Stimulated activated CD4-positive, alpha-beta T cell treated with anti-CD3 and anti-CD28 coated beads, TNF-alpha, amount 100 ng/mL, for 48 hours (primary cell): Measurements from ENCODE around the gene RIN1.
"Not testable (repeated sequence)": the region's sequence is repeated elsewhere in the genome, so short reads cannot be mapped to it uniquely, and the experiment has no call there.

Experiments
- DNase-seq, 3 donors: peaks; one replicate each; pipeline ENCODE4 v3.0.0-alpha.2; 2020; ENCODE audit warnings: low read depth in 3 of 3

RIN1 gene

GRCh38 chr11:66359662-66360087 lies 23.4 kb upstream of the RIN1 start:
- no peak for DNase-seq

- DNase-seq: not testable (repeated sequence)
Observed at GRCh38 chr11:66350560-66351235, 14.5 kb upstream of the RIN1 start.

GRCh38 chr11:66349084-66349386 lies 12.8 kb upstream of the RIN1 start:
- no peak for DNase-seq

- peak; percentile 66 to 86 (median 80) for DNase-seq
Observed at GRCh38 chr11:66347425-66348276, 11.4 kb upstream of the RIN1 start, which contains the start of gene B4GAT1. Gene B4GAT1 (minus strand): TSS chr11:66347629. CDS start chr11:66347545, 84 bp downstream.

DNA sequence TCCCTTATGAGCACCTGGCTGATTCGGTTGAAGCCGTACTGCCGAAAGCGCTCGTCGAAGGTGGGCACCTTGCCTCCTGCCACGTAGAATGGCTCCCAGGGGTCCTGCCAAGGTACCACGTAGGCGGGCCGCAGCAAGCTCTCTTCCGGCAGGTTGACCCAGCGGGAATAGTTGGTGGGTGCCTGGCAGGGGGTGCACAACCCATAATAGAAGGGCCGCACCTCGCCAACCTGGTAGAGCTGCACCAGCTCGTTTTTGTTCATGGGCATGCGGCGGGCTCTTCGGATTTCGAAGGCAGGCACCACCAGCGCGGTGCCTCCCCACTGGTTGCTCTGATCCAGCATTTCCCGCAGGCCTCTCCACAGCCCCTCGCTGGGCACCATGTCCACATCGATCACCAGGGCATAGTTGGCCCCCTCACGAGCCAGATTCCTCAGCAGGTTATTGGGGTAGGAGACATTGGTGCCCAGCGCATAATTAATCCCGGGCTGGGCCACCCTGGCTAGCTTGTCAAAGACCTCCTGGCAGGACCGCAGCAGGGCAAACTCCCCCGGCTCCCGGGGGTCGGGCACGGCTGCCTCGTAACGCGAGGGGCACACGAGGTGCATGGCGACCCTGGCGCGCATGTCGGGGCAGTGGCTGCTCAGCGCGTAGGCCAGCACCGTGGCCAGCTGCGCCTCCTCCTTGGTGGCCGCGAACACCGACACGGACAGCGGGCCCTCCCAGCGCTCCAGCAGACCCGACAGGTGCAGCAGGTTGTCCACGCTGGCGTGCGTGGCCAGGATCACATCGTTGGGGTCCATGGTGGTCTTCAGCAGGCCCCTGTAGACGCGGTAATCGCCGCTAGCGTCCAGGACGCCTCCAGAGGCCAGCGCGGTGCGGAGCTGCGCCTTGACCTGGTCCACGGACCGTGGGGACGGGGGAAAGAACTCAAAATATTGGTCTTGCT lies 10.5 kb upstream of the RIN1 start:
- no peak for DNase-seq

DNA sequence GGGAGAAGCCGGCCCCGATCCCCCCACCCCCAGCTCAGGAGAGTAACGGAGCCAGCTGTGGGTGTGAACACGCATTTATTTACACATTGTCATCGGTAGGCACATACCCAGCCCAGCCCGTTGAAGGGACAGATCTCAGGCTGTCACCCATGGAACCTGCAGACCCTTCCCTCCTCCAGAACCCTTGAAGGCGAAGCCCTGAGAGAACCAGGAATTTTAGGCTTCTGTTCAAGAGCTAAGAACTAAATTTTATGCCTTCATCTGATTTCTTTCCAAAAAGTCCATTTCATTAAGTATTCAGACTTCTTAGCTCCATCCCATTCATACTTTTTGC lies 9.0 kb upstream of the RIN1 start:
- no peak for DNase-seq

DNA sequence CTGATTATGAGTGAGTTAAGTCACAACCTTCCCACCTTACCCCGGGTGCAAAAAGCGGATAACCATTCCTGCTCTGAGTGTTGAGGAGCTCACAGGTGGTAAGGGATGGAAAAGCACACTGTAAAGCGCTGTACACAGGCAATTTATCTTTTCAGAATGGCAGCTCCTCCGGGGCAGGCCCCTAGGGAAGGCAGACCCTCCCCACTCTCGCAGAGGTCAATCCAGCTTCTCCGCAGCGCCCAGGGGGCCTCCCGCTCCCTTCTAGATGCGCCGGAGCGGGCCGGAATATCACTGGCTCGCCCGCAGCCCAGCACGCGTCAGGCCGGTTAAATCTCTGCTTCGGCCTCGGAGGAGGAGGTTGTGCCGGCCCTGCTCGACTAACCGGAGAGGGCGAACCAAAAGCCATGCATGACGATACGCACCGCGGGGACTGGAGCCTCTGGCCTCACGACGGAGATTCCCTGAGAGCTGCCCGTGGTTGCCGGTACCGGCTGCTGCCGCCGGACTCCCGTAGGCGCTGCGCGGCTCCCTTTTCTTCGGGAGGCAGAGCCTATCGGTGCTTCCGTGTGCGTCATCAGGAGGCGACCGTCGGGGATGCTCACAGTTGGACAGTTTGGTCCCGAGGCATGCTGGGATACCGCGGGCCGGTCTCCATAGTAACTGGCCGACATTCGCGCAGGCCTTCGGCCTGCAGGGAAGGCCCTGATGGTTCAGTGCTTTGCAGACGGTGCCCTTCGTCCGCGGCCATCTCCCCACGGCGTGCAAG lies 8.5 kb upstream of the RIN1 start, which contains the start of gene BRMS1:
TSS of gene BRMS1 (minus strand) at position 555 of the 766 bp plus-strand sequence. CDS start 2,870 bp downstream, outside the sequence.
- peak; percentile 92 to 97 (median 94) for DNase-seq

DNA sequence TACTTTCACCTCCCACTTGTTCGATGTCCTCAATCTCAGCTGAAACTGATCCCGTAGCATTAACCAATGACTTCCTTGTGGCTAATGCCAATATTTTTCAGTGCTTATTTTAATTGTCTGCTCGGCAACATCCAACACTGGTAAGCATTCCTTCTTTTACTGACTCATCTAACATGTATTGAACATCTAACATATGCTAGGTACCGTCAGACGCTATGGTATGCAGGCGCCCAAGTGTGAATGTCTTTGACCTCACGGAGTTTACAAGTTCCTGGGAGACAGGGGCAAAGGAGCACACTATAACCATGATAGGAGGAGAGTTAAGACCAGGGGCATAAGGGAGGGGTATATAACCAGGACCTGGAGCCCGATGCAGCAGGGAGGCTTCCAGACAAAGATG lies 6.9 kb upstream of the RIN1 start:
- no peak for DNase-seq

GRCh38 chr11:66341502-66342126 lies 5.4 kb upstream of the RIN1 start:
- DNase-seq: no peak

DNA sequence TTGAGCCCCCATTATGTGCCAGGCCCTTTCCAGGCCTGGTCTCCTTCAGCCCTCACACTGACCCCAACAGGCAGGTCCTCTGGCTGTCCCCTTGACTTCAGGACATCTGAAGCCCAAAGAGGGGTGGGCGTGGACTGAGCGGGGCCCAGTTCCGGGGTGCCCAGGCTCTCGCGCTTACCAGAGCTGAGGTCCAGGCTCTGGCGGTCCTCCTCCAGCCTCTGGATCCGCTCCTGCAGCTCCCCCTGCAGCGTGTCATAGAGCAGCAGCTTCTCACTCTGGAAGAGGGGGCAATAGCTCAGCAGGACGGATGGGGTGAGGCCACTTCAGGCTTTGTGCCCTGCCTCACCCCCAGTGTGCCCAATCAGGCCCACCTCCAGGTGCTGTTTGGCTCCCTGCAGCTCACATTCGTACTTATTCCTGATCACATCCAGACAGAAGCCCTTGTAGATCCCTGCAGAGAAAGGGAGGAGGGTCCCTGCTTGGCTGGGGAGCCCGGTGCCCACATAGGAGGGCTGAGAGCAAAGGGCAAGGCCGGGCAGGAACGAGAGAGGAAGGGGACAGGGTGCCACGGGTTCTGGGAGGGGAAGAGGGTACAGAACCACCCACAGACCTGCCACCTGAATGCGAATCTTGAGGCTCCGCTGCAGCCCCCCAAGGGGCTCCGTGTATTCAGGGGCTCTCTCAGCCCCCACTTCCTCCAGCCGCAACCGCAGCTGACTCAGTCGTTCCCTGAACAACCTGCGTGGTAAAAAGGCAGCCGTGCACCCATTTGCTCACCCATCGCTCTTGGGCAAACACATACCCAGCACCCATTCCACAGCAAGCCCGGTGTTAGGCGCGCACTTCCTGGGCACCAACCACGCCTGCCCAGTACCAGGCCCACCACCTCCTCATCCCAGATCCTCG lies 4.6 kb upstream of the RIN1 start:
- DNase-seq: no peak

DNA sequence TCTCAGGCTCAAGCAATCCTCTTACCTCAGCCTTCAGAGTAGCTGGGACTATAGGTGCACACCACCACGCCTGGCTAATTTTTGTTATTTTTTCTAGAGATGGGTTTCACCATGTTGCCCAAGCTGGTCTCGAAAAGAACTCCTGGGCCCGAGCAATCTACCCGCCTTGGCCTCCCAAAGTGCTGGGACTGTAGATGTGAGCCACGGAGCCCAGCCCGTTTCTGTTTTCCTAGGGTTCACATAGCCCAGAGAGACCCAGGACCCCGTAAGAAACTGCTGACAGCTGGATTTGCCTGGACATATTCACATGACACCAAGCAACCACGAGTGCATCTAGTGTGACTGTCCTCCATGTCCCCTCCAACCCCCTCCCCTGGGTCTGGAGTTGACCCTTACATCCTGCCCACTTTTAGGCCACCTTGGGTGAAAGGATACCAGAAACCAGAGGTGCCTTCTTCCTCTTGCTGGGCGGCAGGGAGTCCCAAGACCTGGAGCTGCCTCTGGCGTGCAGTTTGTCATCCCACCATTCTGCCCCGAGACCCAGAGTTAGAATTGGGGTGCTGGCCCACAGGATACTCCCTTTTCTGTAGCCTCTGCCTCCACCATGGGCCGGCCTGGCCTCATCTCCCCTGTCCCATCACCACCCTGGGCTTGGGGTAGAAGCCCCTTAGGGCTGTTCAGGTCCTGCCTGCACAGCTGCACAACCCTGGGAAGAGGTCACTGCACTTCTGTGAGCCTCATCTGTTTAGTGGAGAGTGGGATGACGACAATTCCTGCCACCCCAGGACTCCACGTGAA lies 3.7 kb upstream of the RIN1 start:
- DNase-seq: no peak

DNA sequence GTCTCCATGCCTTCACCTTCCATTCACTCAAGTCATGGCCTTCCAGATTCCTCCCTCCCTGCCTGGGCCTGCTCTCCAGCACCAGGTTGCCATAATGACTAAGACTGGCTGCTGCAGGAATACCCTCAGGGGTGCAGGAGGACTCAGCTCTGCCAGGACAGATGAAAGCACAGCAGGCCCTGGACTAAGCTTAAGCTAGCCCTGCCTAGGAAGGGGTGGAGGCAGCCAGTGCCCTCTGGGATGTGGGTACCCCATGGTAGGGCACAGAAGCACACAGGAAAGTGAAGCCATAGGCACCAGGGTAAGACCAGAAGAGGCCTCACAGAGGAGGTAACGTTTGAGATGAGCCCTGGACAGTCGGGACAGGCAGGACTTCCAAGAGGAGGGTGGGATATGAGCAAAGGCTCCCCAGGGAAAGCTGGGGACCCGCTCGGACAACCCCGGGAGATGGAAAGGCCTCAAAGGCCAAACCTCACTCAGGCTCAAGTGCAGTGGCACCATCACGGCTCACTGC lies 3.0 kb upstream of the RIN1 start:
- DNase-seq: no peak

- DNase-seq: no peak
Observed at GRCh38 chr11:66338276-66339161, 2.3 kb upstream of the RIN1 start.

DNA sequence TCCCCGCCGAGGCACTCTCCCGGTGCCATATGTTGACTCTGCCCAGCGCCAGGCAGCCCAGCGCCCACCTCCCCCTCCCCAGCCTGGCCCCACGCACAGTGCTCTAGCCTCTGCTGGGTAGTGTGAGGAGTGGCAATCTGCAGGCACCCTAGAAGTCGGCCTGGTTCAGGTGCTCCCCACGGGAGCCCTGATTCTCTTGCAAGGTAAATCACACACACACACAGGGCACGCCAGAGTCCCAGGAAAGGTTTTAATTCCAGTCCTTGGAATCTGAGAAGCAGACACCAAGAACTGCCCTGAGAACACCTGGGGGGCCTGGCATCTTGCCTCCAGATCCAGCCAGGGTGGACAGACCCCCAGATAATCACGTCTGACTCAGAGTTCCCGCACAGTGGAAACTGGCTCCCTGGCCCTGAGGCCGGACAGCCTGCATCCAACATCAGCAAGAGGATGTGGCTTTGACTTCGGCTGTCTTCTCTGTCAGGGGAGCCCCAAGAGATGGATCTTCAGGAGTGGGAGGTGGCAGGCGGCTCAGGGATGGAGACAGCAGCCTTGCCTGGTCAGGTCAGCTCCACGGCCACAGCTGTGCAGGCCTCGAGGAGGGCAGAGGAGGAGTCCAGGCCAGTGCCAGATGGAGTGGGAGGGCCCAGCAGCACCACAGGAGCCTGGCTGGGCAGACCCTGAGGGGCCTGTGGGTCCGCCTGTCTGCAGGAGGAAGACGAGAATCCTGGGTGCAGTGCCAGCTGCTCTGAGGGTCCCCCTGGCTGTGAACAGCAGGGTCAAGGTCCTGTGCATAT lies 1.1 kb upstream of the RIN1 start:
- no peak for DNase-seq

GRCh38 chr11:66335531-66336233 lies 552 bp downstream of the RIN1 start:
- no peak for DNase-seq
